BJ (cell line): Measurements from ENCODE around the gene PDIA6. TPM values are rescaled to one million over a fixed set of nuclear protein-coding genes. Genes with fewer than 3 reads are reported as not detected.

ENCODE experiments used
- CTCF ChIA-PET: fragments of 350-600 bp; formaldehyde crosslinking; extraction: SDS; loops from one replicate; lab custom pipeline; 2021; ENCODE audit warnings: antibody characterized with exemption, inconsistent platforms; lab: Yijun Ruan, JAX
- POLR2A ChIA-PET: fragments of 300-600 bp; sonication (Branson Sonifier 250); formaldehyde crosslinking; extraction: SDS; loops from one replicate; lab custom pipeline; 2021; ENCODE audit warnings: antibody characterized with exemption; lab: Charles Lee
- DNase-seq: peaks from one replicate; pipeline ENCODE4 v3.0.0-alpha.2; 2011; ENCODE audit warnings: low read depth
- H3K27me3 ChIP-seq: 2 replicates; pipeline ENCODE4 v1.6.0; 2011; ENCODE audit warnings: low read length; ENCODE audit not compliant: control insufficient read depth, insufficient read depth
- H3K36me3 ChIP-seq: 2 replicates; pipeline ENCODE4 v1.5.1; 2011; ENCODE audit warnings: low read length; ENCODE audit not compliant: control insufficient read depth, insufficient read depth
- H3K4me3 ChIP-seq: 2 replicates; pipeline ENCODE4 v1.5.1; 2011; ENCODE audit warnings: low read depth, mild to moderate bottlenecking, control low read depth, low read length
- CTCF ChIP-seq: IDR thresholded peaks from 2 replicates; pipeline ENCODE4 v1.5.1; 2011; ENCODE audit warnings: low read depth, mild to moderate bottlenecking, control low read depth, inconsistent platforms, low read length, moderate library complexity; ENCODE audit not compliant: insufficient read depth
- polyA plus RNA-seq: library from polyadenylated mRNA; depleted of rRNA; stranded (reverse); fragments of >200 nt; gene quantifications from 2 replicates; pipeline ENCODE4 v1.2.3, GENCODE V29; 2011

The PDIA6 gene
- polyA plus RNA-seq, 1 experiment: 238 TPM

GRCh38 chr2:10777842-10778723 lies 34.5 kb downstream of the PDIA6 start:
- no peak for TF ChIP-seq CTCF
- DNase-seq: no peak
- Histone ChIP-seq H3K4me3 (no peak overlapping the region), H3K27me3 (no peaks in the 10 kb centered on the region), H3K36me3 (peaks cover 17% of the 10 kb centered on the region)
- CTCF ChIA-PET: interaction anchor here (2.2 kb wide), 1 partner anchor 13 kb away, joined by 5 read pairs; no protein-coding TSS in a partner anchor
- POLR2A ChIA-PET: no interaction called here

- ChIA-PET POLR2A (no interaction called here), CTCF (interaction anchor here (2.2 kb wide), 1 partner anchor 14 kb away, joined by 5 read pairs; no protein-coding TSS in a partner anchor)
- H3K36me3 ChIP-seq: peaks cover 17% of the 10 kb centered on the region
- H3K4me3 ChIP-seq: no peak overlapping the region
- TF ChIP-seq CTCF: no peak
- no peaks in the 10 kb centered on the region for H3K27me3 ChIP-seq
- no peak for DNase-seq
Observed at GRCh38 chr2:10777111-10777841, 35.3 kb downstream of the PDIA6 start.

- TF ChIP-seq CTCF: no peak
- no peak for DNase-seq
- CTCF ChIA-PET: interaction anchor here (2.2 kb wide), 1 partner anchor 15 kb away, joined by 5 read pairs; no protein-coding TSS in a partner anchor
- Histone ChIP-seq H3K4me3 (no peak overlapping the region), H3K27me3 (no peaks in the 10 kb centered on the region), H3K36me3 (peaks cover 14% of the 10 kb centered on the region)
- POLR2A ChIA-PET: no interaction called here
Observed at GRCh38 chr2:10776231-10776977, 36.2 kb downstream of the PDIA6 start.

GRCh38 chr2:10775831-10776230 lies 36.8 kb downstream of the PDIA6 start:
- ChIA-PET CTCF (interaction anchor here (2.2 kb wide), 1 partner anchor 15 kb away, joined by 5 read pairs; no protein-coding TSS in a partner anchor), POLR2A (no interaction called here)

More at GRCh38 chr2:10775831-10776230, 36.8 kb downstream of the PDIA6 start:
- TF ChIP-seq CTCF: no peak
- Histone ChIP-seq H3K36me3 (peaks cover 10% of the 10 kb centered on the region), H3K27me3 (no peaks in the 10 kb centered on the region), H3K4me3 (no peak overlapping the region)
- no peak for DNase-seq
